22Rv1 (cell line): ENCODE data around the gene CMSS1.

Experiments
- H3K27ac ChIP-seq: fragments of 450-650 bp; 2 replicates; pipeline ENCODE4 v1.5.1; 2017
- CTCF ChIP-seq: fragments of 450-650 bp; IDR thresholded peaks from 2 replicates; pipeline ENCODE4 v1.5.1; 2017; ENCODE audit warnings: mild to moderate bottlenecking
- ZFX ChIP-seq: fragments of 450-650 bp; IDR thresholded peaks from 2 replicates; pipeline ENCODE4 v1.6.1; 2017; ENCODE audit warnings: antibody characterized with exemption, borderline replicate concordance

Gene CMSS1

GRCh38 chr3:100144255-100144866, 326.7 kb downstream of the CMSS1 start:
- TF ChIP-seq ZFX (no peak), CTCF (no peak)

GRCh38 chr3:100149130-100149529, 331.5 kb downstream of the CMSS1 start:
- H3K27ac ChIP-seq: no peak overlapping the region
- TF ChIP-seq CTCF (no peak), ZFX (no peak)

More at GRCh38 chr3:100144255-100144866, 326.7 kb downstream of the CMSS1 start:
- H3K27ac ChIP-seq: no peak overlapping the region

GRCh38 chr3:100149713-100150415, 332.2 kb downstream of the CMSS1 start:
- no peak for TF ChIP-seq CTCF
- no peak for TF ChIP-seq ZFX
- no peak overlapping the region for H3K27ac ChIP-seq

GRCh38 chr3:100150473-100150872, 332.8 kb downstream of the CMSS1 start:
- TF ChIP-seq CTCF: no peak
- no peak for TF ChIP-seq ZFX
- H3K27ac ChIP-seq: no peak overlapping the region

- TF ChIP-seq ZFX: no peak
- TF ChIP-seq CTCF: no peak
- no peak overlapping the region; the same call in 1 of the 2 replicates for H3K27ac ChIP-seq
Measured at GRCh38 chr3:100151024-100151707, 333.5 kb downstream of the CMSS1 start.

- TF ChIP-seq ZFX: no peak
- no peak for TF ChIP-seq CTCF
- H3K27ac ChIP-seq: no peak overlapping the region
Measured at GRCh38 chr3:100154171-100154570, 336.5 kb downstream of the CMSS1 start.

GRCh38 chr3:100155128-100155527, 337.5 kb downstream of the CMSS1 start:
- H3K27ac ChIP-seq: no peak overlapping the region
- TF ChIP-seq CTCF: no peak
- no peak for TF ChIP-seq ZFX
